HK-2 (cell line): ENCODE results near the gene ZEB2.

Source experiments
- DNase-seq: peaks from one replicate; pipeline ENCODE4 v3.0.0-alpha.2; 2018; ENCODE audit not compliant: unreplicated experiment

Gene ZEB2

DNA sequence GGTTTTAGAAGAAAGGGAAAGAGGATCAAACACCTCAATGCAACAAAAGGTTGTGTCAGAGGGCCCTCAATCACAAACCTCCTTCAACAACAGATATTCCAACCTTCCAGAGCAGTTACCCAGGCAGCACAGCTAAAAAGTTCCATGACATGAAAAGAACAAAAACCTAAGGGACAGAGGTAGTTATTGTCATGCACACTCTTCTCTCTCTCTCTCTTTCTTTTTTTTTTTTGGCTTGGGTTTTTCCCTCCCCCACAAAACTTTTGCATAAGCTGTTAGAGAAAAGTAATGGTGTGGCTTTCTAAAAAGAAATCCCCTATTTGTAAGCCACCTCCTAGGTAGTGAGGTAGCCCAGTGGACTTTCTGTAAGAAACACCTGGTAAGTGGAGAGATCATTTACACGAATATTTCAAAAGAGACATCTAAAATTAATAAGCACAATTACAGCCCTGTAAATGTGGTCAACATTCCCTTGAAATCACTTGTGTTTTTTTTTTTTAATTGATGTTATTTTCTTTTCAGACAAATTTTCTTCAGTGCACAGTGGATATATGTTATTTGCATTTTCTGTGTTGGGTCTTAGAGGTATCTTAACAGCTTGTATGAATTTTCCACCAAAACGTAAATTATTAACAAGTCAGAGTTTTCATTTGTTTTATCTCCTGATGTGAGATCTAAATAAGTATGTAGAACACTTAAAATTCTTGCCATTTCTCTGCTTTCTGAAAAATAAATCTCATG lies 48.4 kb downstream of the ZEB2 start:
- no peak for DNase-seq

DNA sequence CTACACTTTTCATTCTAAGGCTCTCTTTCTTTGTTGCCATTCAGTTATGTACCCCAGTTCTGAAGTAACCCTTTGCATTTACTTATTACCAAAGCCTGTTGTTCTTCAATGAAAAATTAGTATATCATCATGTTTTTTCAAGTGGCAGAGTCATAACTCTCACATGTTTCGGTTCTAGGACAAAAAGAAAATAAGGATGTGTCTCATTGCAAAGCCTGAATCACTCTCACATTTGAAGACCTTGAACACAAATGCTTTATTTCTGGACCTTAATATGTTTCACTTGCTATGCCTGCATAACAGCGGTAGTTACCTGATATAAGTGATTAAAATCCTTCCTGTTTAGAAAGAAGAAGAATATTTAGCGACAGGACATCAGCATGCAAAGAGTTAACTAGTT lies 49.1 kb downstream of the ZEB2 start:
- DNase-seq, result no peak

DNA sequence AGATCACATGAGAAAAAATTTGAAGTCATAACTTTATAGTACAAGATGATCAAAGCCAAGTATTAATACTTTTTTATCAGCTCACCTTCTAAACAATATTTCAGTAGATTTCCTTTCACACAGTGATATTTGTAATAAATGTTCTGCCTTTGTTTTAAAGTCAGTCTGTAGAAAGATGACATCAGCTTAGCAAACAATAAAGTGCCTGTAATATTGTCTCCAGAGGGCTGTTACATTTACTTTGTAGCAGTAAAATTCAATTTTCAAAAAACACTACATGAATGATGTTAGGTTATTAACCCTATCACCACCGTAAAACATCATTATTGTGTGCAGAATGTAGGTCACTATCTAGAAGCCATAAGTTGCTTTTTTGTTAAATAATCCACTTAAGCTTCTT lies 49.6 kb downstream of the ZEB2 start:
- no peak for DNase-seq

DNA sequence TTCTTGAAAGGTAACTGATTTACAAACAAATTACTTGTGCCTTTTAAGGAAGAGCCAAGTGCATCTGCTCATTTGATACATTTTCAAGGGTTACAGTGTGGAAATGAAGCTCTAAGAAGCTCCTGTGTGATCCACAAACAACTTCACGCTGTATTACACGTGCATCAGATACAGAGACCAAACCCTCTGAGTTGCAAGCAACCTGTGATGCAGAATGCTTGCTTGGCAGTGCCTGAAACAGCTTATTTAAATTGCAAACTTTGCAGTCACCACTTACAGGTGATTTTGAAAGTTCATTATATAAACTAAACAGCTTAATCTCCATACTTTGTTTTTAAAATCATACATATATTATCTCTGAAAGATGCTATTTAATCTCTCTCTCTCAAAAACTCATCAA lies 50.1 kb downstream of the ZEB2 start:
- no peak for DNase-seq

DNA sequence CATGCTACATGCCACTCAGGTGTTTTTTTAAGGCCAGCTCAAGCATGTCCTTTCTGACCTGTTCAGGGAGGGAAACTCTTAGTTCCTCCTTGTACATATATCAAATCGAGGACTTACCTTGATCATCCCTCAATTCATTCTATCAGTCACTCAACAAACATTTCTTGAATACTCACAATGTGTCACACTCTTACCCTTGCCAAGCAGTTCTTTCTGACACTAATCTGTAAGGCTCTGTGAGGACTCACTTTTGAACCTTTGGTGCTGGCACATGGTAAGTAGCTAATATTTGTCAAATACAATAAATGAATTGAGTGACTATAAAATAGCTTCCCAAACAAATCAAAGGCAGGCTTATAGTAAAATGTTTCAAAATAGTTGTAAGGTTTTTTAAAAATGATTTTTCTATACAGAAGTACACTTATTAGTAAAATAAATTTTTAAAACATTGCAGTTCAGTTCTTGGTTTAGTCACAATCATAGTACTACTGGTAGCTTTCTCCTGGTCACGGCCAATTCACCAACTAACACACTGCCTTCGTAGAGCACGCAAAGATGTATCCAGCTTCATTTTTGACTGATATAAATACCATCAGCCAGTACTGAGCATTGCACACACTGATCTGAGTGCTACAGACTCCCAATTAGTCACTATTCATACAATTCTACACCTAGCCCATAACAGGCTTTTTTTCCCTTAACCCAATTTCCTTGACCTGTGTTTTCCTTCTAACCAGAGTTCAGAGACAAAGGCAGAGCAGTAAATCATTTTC lies 50.9 kb downstream of the ZEB2 start:
- no peak for DNase-seq

DNA sequence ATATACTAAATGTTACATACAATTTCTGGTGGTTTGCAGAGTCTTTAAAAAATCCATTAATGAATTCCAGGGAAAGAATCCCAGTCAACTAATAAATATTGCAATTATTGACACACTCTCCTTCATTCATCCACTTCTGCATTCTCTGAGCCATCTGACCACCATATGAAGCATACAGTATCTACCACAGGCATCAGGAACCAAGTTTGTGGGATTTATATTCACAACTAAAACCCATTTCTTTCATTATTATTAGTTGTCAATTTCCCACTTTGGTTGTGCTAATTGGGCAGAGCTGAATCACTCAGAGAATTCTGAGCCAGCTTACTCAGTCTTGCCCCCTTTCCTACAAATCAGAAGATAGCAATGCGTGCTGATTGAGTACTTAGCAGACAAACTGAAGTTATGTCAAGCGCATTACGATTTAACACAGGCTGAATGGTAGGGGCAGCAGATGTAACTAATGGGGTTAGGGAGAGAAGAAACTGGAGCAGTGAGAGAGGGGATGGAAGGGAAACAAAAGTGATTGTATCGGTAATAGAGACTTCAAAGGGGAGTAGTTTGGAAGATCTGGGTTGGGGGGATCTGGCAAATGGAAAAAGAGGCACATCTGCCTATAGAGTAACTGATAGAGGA lies 52.3 kb downstream of the ZEB2 start:
- DNase-seq, result no peak

DNA sequence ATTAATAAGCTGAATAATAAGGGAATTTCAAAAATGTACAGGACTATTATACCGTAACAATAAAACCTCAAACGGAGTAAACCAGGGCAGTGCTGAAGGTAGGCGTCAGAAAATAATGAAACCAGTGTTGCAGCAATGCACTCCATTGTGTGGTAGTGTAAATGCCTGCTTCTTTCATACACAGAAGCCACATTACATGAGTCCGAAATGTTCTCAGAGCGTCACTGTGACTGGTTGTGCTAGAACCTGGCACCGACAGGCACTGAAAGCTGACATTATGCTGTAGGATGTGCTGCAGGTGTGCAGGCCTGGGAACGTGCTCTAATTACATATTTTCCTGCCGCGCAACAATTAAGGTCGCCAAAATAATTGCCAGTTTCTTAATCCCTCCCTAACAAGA lies 53.3 kb downstream of the ZEB2 start:
- DNase-seq, result no peak

DNA sequence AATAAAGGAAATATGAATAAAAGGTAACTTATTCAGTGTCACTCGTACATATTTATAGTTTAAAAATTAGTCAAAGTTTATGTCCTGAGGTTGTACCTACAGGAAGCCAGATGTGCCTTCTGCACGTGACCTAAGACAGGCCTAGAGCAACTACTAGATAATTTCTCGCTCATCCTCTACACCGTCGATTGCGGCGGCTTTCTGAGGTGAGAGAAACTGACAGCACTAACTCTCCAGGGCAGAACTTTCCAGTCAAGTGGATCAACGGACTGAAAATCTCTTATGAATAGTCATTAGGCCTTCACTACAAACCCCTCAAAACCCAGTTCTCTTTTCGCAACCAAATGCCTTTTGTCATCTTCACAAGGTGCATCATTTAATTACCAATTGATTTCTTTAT lies 54.2 kb downstream of the ZEB2 start:
- DNase-seq, result no peak

DNA sequence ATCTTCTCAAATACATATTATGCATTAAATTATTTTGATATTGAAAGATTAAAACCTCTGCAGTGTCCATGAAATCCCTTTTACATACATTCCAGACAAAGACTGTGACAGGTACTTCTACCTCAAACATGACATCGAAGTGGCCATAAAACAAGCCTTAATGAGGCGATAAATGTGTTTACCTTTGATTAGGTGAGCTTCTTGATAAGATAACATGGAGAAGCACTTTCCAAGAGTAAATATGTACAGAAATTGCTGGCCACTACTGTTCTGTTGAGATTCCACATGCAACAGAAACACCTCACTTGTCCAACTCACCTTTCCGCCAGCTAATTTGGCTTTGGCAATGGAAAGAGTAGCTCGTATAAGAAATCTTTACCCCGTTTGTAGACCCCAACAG lies 55.2 kb downstream of the ZEB2 start:
- no peak for DNase-seq

DNA sequence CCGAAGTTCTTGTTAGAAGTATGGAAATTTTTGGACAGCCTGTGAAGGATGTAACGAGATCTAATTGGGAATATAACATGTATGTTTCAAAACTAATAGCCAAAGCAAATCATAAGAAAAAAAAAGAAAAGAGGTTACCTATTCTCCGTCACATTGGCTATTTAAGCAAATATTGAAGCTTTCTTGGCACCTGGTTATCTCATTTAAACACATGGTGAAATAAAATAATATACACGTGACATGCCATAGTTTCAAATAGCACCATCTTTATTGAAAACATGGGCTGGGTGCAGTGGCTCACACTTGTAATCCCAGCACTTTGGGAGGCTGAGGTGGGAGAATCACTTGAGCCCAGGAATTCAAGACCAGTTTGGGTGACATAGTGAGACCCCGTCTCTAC lies 56.7 kb downstream of the ZEB2 start:
- DNase-seq, result no peak

DNA sequence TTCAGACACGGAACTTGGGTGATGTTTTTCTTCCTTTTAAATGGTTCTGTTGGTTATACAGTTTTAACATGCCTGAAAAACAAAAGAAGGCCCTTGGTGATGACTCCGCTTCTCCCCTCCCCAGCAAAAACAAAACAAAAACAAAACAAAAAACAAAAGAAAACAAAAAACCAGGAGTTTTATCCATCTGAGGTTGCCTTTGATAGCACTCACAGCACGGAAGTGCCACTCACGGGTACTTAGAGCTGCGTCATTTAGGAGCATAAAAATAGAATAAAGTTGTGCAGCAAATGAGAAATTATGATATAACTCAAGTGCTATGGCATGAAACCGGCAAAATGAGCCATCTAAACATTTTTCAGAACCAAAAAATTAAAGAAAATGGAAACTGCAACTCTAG lies 57.7 kb downstream of the ZEB2 start:
- no peak for DNase-seq

DNA sequence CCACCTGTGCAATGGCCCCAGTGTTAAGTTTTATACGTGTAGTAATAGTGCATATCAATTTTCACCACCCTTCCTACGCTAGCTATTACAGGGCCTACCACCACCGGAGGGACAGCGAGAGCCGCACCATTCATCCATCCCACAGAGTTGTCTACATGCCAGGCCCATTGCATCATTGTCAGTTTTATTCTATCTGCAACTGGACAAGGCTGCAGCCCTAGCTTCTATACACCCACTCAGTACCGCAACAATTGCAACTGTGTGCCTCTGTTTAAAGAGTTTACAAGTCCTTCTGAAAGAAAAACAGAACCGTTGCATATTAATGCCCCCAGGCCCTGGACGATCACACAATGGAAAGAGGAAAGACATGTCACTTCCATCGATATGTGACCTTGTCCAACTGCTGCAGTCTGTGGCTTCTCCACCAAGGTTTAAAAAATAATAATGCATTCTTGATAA lies 58.6 kb downstream of the ZEB2 start:
- no peak for DNase-seq

DNA sequence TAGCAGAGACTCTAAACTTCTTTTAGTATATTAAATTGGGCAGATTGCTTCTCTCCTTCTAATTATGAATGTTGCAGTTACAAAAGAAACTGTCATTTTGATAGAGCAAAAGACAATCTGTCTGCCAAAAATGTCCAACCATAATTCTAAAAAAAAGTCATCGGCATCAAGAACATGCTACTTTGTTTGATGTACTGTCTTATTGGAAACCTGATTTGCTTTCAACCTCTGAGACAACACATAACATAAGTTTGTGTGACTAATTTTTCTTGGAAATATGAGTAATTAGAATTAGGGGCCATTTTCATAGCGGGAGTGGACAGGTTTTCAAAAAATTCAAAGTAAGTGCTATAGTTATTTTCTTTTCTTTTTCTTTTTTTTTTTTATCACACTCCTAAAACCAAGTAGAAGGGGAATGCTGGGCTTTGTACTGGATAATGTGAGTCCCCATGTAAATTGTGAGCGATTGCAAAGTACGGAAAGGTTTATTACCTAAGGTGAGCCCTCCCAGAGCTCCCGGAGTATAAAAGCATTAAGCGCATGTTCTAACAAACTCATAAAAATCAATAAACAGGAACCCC lies 59.1 kb downstream of the ZEB2 start:
- DNase-seq, result no peak

DNA sequence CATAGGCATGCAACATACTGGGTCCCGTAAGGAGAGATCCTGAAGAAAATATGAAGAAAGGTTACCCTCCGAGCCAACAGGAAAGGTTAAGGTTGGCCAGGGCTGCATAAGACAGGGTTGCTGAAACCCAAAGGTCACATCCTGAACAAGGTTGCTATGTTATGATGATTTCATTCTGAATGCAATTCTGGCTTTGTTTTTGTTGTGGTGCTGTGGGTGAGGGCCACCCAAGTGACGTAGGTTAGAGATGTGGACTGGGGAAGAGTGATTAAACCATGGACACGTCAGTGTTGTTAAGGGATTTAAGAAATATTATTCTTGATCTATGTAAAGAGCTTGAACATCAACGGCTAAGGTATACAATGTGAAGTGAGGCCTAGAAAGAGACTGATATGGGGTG lies 60.0 kb downstream of the ZEB2 start:
- DNase-seq, result no peak

DNA sequence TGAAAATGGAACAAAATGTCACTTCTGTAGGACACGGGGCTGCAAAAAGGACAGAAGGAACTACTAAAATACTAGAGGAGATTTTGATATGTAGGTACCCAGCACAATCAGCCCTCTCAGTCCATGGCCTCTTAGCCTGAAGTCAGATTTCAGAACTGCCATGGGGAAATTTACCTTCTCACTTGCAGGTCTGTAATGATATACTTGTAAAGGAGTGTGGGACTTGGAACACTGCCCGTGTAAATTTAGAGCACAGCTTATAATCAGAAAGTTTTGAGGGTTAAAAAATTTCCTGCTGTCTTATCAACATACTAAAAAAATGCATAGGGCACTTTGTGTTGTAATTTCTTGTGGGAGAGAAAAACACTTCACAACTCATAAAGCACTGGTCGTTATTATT lies 60.6 kb downstream of the ZEB2 start:
- no peak for DNase-seq

DNA sequence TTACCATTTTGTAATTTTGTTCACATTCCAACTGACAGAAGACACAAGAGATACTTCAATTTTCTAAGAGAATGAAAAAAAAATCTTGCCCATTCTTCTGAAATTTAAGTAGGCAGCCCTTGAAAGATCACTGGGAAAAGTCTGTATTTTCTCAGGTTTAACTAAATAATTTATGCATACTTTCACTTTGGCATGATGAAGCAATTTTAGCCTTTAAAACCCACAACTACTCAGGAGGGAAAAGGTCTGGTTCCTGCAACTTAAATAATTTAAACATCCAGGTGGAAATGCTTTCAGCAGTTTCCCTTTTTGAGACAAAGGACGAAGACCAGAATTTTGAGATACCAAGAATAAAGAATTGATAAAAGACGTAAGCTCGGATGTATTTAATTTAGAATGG lies 61.4 kb downstream of the ZEB2 start:
- no peak for DNase-seq

DNA sequence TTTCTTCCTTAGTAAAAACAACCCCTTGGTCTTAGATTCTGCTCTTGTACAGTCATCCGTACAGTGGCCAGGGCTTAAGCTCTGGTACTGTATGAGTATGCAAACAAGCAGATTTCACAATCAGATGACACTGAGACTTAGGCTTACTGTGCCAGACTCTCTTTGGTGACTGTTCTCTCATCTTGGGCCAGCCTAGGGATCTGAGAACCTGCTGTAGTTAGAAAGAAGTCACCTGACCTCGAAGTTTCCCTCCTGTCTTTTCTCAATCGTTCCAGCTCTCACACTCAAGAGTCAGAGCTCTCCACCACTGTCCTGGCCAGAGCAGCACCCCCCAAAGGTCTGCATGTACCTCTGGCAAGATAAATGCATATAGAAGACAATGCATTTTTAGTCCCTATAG lies 63.2 kb downstream of the ZEB2 start:
- DNase-seq, result no peak

DNA sequence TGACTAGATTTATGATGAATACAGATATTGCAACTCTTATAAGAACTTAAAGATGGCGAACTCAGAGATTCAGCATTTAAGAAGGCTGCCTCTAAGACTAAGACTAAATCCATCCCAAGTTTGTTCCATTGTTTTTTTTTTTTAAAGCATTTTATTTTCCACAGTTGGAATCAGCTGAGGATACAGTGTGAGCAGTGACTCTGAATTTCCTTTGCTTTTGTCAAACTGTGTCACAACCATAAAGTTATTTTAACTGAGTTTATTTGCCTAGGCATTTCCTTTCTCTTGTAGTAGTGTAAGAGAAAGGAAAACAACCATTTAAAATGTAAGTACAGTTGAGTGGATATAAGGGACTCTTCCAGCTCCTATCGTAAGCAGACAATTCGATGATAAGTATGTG lies 63.9 kb downstream of the ZEB2 start:
- DNase-seq, result no peak

DNA sequence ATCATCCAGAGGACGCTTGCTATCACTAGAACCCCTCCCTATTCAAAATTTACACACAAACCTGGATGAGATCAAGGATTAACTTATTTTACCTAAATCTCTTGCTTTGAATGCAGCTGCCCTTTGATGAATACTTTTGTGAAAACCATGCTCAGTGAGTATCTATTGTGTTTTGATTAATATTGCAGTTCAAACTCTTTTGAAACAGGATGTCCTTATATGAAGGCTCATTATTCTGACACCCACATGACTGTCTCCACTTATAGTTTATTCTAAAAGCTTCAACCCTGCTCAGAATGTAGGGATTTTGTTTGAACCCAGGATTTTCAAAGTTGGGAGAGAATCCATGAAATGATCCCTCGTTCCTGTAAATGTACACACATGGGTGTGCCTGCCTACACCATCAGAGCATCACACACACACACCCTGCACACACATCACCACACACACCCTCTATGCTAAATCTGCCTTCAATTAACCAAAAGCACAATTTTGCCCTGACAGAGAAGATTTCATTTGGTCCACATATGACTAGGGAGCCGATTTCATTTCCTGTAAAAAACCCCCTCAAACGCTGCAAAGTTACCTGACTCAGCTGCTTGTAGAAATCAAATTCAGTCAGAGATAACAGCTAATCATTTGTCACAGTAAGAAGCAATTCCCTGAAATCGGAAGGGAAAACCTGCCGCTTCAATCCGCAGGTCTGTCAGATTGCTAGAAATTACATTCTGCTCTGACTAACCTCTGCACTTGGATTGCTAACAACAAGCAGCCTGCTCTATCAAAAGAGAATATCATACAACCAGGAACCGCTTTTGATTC lies 65.2 kb downstream of the ZEB2 start:
- DNase-seq, result no peak

DNA sequence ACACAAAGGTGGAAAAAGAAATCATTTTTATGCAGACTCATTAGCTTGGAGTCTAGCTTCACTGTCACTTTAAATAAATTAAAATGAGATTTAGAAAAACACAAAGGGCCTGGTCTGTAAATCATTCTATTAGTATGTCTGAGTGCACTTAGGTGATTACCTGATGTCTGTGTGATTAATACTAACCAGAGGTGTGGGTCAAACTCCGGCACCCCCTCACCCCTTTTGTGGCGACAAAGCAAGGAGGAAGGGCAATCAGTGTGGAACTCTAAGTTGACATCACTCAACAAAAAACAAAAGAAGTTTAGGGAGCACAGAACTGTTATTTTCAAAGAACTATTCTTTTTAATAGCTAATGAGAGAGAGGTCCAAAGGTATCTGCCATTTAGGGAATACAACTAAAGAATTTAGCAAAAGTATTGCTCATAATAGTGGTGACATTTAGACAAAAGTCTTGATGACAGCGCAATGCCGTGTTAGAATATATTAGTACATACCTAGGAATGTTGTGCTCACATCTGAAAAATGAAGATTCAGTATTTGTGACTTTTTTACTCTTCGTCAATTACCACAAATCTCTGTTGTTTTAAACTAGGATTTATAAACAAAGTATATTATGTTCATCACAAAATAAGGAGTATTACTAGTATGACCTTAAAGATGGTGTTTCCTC lies 66.3 kb downstream of the ZEB2 start:
- DNase-seq, result no peak

DNA sequence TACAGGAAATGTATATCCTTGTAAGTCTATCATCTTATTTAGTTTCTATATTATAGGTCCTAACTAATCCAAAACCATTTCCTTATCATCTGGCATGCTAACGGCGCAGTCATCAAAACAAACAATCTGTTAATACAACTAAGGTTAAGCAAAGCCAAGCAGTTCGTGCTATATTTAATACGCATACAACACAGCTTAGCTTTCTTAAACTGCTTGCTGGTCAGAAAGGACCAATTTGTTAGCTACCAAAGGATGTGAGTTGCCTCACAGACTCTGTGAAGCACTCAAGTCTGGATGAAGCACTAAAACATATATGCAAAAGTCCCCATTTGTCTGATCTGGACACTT lies 67.0 kb downstream of the ZEB2 start:
- DNase-seq, result no peak
